ENCODE data around the gene PMS1.
A peak's percentile ranks its signal among the peaks of the same experiment; 100 is the strongest.
"Not testable (repeated sequence)": the region's sequence is repeated elsewhere in the genome, so short reads cannot be mapped to it uniquely, and the experiment has no call there.

PMS1 gene

GRCh38 chr2:189874586-189875320, 90.5 kb downstream of the PMS1 start:
- no peak for TF ChIP-seq CTCF (IDR thresholded peaks at IDR 0.05; ENCODE audit: insufficient read depth, low read depth, low read length, missing control alignments)
- DNase-seq (ENCODE audit: low read depth) = peak; percentile 5
- no peak overlapping the region for H3K4me3 ChIP-seq (ENCODE audit: low read depth, low read length)

- DNase-seq (ENCODE audit: low read depth) = no peak
- no peak overlapping the region for H3K4me3 ChIP-seq (ENCODE audit: low read depth, low read length)
- no peak for TF ChIP-seq CTCF (IDR thresholded peaks at IDR 0.05; ENCODE audit: insufficient read depth, low read depth, low read length, missing control alignments)
These were observed 92.0 kb downstream of the PMS1 start for GRCh38 chr2:189876271-189876670.

- DNase-seq (ENCODE audit: low read depth) = no peak
- TF ChIP-seq CTCF (IDR thresholded peaks at IDR 0.05; ENCODE audit: insufficient read depth, low read depth, low read length, missing control alignments) = no peak
- no peak overlapping the region for H3K4me3 ChIP-seq (ENCODE audit: low read depth, low read length)
These were observed 95.4 kb downstream of the PMS1 start for GRCh38 chr2:189879716-189880081.

GRCh38 chr2:189880429-189880828, 96.2 kb downstream of the PMS1 start:
- H3K4me3 ChIP-seq (ENCODE audit: low read depth, low read length) = no peak overlapping the region
- no peak for DNase-seq (ENCODE audit: low read depth)
- no peak for TF ChIP-seq CTCF (IDR thresholded peaks at IDR 0.05; ENCODE audit: insufficient read depth, low read depth, low read length, missing control alignments)

GRCh38 chr2:189880832-189881492, 96.7 kb downstream of the PMS1 start:
- no peak for TF ChIP-seq CTCF (IDR thresholded peaks at IDR 0.05; ENCODE audit: insufficient read depth, low read depth, low read length, missing control alignments)
- no peak for DNase-seq (ENCODE audit: low read depth)
- H3K4me3 ChIP-seq (ENCODE audit: low read depth, low read length) = no peak overlapping the region

GRCh38 chr2:189885368-189885767, 101.1 kb downstream of the PMS1 start:
- DNase-seq (ENCODE audit: low read depth) = no peak
- no peak overlapping the region for H3K4me3 ChIP-seq (ENCODE audit: low read depth, low read length)
- no peak for TF ChIP-seq CTCF (IDR thresholded peaks at IDR 0.05; ENCODE audit: insufficient read depth, low read depth, low read length, missing control alignments)

- not testable (repeated sequence) for DNase-seq (ENCODE audit: low read depth)
These were observed 108.5 kb downstream of the PMS1 start for GRCh38 chr2:189892546-189893294.

More at GRCh38 chr2:189892546-189893294, 108.5 kb downstream of the PMS1 start:
- H3K4me3 ChIP-seq (ENCODE audit: low read depth, low read length) = not testable (repeated sequence)

All from GM12865 (cell line).